ENCODE data around the gene PODXL2. TPM values are rescaled to one million over a fixed set of nuclear protein-coding genes. Genes with fewer than 3 reads are reported as not detected.

PODXL2 gene
- total and polyA plus RNA-seq, 12 donors = 11.9 to 52.4 (median 23.8) TPM

- 87 to 91% (median 88%) methylated on average over 7 to 13 of the region's 13 CpGs for WGBS, 4 donors
- H3K27me3 ChIP-seq = no peaks in the 10 kb centered on the region
These were observed 18.3 kb downstream of the PODXL2 start for GRCh38 chr3:127647166-127647844.

GRCh38 chr3:127647845-127648204, 18.8 kb downstream of the PODXL2 start:
- no peak for TF ChIP-seq CTCF (IDR thresholded peaks at IDR 0.05)
- no peak for TF ChIP-seq POLR2A (IDR thresholded peaks at IDR 0.05)
- no peak for DNase-seq
- intact Hi-C loops (cut with DNase I) = no loop called here
- Histone ChIP-seq H3K27me3 (no peaks in the 10 kb centered on the region), H3K4me1 (replicated peaks in 1 of 2) (no peaks in the 10 kb centered on the region), H3K27ac (no peak overlapping the region), H3K4me3 (no peak overlapping the region), H3K9me3 (replicated peaks in 1 of 3) (no peaks in the 10 kb centered on the region), H3K36me3 (replicated peaks in 1 of 2) (no peaks in the 10 kb centered on the region)

More at GRCh38 chr3:127647166-127647844, 18.3 kb downstream of the PODXL2 start:
- Histone ChIP-seq H3K4me1 (replicated peaks in 1 of 2) (no peaks in the 10 kb centered on the region), H3K27ac (no peak overlapping the region), H3K4me3 (no peak overlapping the region), H3K36me3 (replicated peaks in 1 of 2) (no peaks in the 10 kb centered on the region), H3K9me3 (replicated peaks in 1 of 3) (no peaks in the 10 kb centered on the region)
- intact Hi-C loops (cut with DNase I) = no loop called here
- no peak for DNase-seq
- TF ChIP-seq POLR2A (IDR thresholded peaks at IDR 0.05) (no peak), CTCF (IDR thresholded peaks at IDR 0.05) (no peak)

GRCh38 chr3:127650236-127650635, 21.3 kb downstream of the PODXL2 start:
- H3K4me1 ChIP-seq (replicated peaks in 1 of 2) = peaks cover 0 to 8% of the 10 kb centered on the region in 2 donors
- WGBS, 4 donors = 94 to 96% (median 95%) methylated on average over 4 of the region's 4 CpGs
- TF ChIP-seq CTCF (IDR thresholded peaks at IDR 0.05) (no peak), POLR2A (IDR thresholded peaks at IDR 0.05) (no peak)
- no peak for DNase-seq
- H3K9me3 ChIP-seq (replicated peaks in 1 of 3) = no peaks in the 10 kb centered on the region
- no peaks in the 10 kb centered on the region for H3K36me3 ChIP-seq (replicated peaks in 1 of 2)
- no peaks in the 10 kb centered on the region for H3K27me3 ChIP-seq
- H3K27ac ChIP-seq = no peak overlapping the region
- H3K4me3 ChIP-seq = no peak overlapping the region
- intact Hi-C loops (cut with DNase I) = loop anchor here (5.0 to 10.0 kb wide), 3 partner anchors 42 to 322 kb away; no protein-coding TSS in a partner anchor

GRCh38 chr3:127651516-127652172, 22.7 kb downstream of the PODXL2 start:
- H3K4me1 ChIP-seq (replicated peaks in 1 of 2) = peaks cover 0 to 17% of the 10 kb centered on the region in 2 donors
- no peak overlapping the region for H3K27ac ChIP-seq
- no peaks in the 10 kb centered on the region for H3K9me3 ChIP-seq (replicated peaks in 1 of 3)
- H3K36me3 ChIP-seq (replicated peaks in 1 of 2) = no peaks in the 10 kb centered on the region
- no peak for DNase-seq
- no peaks in the 10 kb centered on the region for H3K27me3 ChIP-seq
- intact Hi-C loops (cut with DNase I) = loop anchor here (5.0 to 10.0 kb wide), 3 partner anchors 41 to 321 kb away; no protein-coding TSS in a partner anchor
- no peak for TF ChIP-seq CTCF (IDR thresholded peaks at IDR 0.05)
- no peak for TF ChIP-seq POLR2A (IDR thresholded peaks at IDR 0.05)
- 41 to 86% (median 69%) methylated on average over 3 to 8 of the region's 8 CpGs for WGBS, 4 donors
- H3K4me3 ChIP-seq = no peak overlapping the region

Data from adrenal gland (tissue), 12 donors.